Tibial nerve (tissue), 4 donors: ENCODE measurements around the gene TK2. TPM values are rescaled to one million over a fixed set of nuclear protein-coding genes. Genes with fewer than 3 reads are reported as not detected.

Source experiments
- DNase-seq, 2 donors: peaks; one replicate each; pipeline ENCODE4 v3.0.0-alpha.2; 2019; ENCODE audit warnings: low spot score in 2 of 2
- H3K27ac ChIP-seq, 4 donors: fragments of 200-600 bp; sonication (generic) in 3 of 4; one replicate each; pipeline ENCODE4 v1.5.1; 2017 to 2019; ENCODE audit warnings: mild to moderate bottlenecking in 1 of 4
- H3K27me3 ChIP-seq, 2 donors: fragments of 200-600 bp; sonication (generic) in 1 of 2; one replicate each; pipeline versions ENCODE4 v1.5.1 to v1.6.0; 2017 to 2019
- H3K36me3 ChIP-seq, 3 donors: fragments of 200-600 bp; sonication (generic); one replicate each; pipeline ENCODE4 v1.5.1; 2018 to 2019
- H3K4me1 ChIP-seq, 4 donors: fragments of 200-600 bp; sonication (generic) in 3 of 4; one replicate each; pipeline ENCODE4 v1.5.1; 2017 to 2019
- H3K4me3 ChIP-seq, 4 donors: fragments of 200-600 bp; sonication (generic) in 3 of 4; one replicate each; pipeline ENCODE4 v1.5.1; 2017 to 2019; ENCODE audit warnings: mild to moderate bottlenecking in 1 of 4, moderate library complexity in 1 of 4
- H3K9me3 ChIP-seq, 4 donors: fragments of 200-600 bp; sonication (generic) in 3 of 4; one replicate each; pipeline ENCODE4 v1.5.1; 2017 to 2019
- EP300 ChIP-seq, 2 donors: sonication (generic); formaldehyde crosslinking; IDR thresholded peaks; one replicate each; pipeline ENCODE4 v1.6.1; 2017; ENCODE audit warnings: antibody characterized with exemption in 2 of 2, mild to moderate bottlenecking in 1 of 2
- POLR2A ChIP-seq, 2 donors: fragments of 450-650 bp; IDR thresholded peaks; one replicate each; pipeline ENCODE4 v1.6.1; 2017; ENCODE audit warnings: antibody characterized with exemption in 2 of 2, mild to moderate bottlenecking in 2 of 2, moderate library complexity in 2 of 2
- WGBS, 2 donors: methylation state at CpG; one replicate each; pipeline ENCODE4 v1.1.5; 2018; 5-methylcytosine and 5-hydroxymethylcytosine counted together
- total RNA-seq, 4 donors: library from RNA; depleted of rRNA; stranded (reverse); fragments of >200 nt; gene quantifications; one replicate each; pipeline ENCODE4 v1.1.0, GENCODE V29; 2016
- TF ChIP-seq, protein P1 (sequence below), 5 experiments: fragments of 200-600 bp in 3 of 5; fragments of 450-650 bp in 2 of 5; sonication (generic) in 3 of 5; IDR thresholded peaks; one replicate each; pipeline ENCODE4 v1.5.1; 2016 to 2019; ENCODE audit warnings: antibody characterized with exemption in 5 of 5, mild to moderate bottlenecking in 3 of 5, moderate library complexity in 2 of 5

The TK2 gene
- total RNA-seq, 4 donors from 2014 or later, result 42.3 to 81.8 (median 64.7) TPM

DNA sequence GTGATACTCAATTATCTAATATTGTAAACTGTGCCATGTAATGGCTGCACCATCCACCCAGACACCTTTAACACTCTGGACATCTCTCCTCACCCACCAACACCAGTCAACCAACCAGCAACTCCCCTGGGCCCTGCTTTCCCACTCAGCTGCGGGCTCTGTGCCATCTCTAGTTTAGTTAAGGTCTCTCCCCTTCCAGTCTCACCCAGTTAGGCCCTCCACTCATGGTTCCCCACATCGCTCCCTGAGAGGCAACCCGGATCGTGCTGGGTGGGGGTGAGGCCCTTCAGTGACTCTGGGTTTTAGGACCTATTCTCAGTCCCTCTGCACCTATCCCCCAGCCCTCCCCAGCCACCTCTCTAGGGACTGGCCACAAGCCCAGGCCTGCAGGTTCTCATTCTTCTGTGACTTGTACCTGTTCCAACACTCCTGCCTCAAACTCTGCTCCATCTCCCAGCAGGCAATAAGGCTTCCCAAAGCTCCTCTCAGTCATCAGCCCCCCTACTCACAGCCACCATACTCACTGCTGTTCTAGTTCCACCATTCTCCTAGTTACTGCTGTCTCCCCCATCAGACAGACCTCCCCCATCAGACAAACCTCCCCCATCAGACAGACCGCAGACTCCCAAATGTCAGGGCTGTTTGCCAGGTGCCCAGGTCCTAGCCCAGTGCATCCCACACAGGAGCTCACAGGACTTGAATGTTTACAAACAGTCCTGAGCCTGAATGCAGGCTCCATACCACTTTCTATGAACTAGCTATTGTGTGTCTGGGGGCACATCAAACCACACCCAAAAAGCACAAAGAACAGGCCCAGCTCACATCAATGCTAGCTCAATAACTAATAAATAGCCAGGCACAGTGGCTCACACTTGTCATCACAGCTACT, 2.6 kb downstream of the TK2 start:
- Histone ChIP-seq H3K27ac (peak overlapping the region in 2 of 4 donors; percentile 96 to 97), H3K9me3 (no peaks in the 10 kb centered on the region)
- whole genome bisulfite sequencing, 2 donors, result 91% methylated on average over 5 of the region's 5 CpGs

DNA sequence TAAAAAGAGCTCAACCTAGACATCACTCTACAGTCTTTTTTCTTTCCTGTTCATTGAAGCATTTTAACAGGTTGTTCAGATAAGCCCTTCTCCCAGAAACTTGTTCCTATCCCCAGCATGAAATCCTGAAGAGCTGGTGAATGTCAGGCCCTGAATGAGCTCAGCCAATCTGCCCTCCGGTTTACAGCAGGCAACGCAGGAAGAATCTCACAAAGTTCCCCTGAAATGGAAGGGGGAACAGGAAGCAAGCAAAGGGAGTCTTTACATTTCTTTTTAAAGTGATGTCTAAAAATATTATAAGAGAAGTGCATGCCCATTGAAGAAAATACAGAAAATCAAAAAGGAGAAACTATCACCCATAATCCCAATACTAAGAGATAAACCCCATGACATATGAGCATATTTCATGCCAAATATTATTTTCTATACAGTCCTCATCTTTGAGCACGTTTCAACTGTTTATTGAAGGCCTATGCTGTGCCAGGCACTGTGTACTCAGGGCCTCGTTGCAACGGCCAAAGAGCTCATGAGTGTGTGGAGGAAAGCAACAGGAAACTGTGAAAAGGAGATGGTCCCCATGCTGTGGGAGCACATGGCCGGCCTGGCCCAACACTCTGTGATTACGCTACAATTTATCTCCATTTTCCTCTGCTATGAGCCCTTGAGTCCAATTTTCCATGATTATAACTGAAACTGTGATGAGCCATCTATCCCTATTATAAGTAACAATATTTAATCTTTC, 5.7 kb downstream of the TK2 start:
- peak overlapping the region in 1 of 4 donors; percentile 53 for H3K27ac ChIP-seq
- TF ChIP-seq, protein P1, sequence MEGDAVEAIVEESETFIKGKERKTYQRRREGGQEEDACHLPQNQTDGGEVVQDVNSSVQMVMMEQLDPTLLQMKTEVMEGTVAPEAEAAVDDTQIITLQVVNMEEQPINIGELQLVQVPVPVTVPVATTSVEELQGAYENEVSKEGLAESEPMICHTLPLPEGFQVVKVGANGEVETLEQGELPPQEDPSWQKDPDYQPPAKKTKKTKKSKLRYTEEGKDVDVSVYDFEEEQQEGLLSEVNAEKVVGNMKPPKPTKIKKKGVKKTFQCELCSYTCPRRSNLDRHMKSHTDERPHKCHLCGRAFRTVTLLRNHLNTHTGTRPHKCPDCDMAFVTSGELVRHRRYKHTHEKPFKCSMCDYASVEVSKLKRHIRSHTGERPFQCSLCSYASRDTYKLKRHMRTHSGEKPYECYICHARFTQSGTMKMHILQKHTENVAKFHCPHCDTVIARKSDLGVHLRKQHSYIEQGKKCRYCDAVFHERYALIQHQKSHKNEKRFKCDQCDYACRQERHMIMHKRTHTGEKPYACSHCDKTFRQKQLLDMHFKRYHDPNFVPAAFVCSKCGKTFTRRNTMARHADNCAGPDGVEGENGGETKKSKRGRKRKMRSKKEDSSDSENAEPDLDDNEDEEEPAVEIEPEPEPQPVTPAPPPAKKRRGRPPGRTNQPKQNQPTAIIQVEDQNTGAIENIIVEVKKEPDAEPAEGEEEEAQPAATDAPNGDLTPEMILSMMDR (IDR thresholded peaks at IDR 0.05), result no peak
- TF ChIP-seq POLR2A (IDR thresholded peaks at IDR 0.05) (no peak), EP300 (IDR thresholded peaks at IDR 0.05) (no peak)
- 65 to 66% methylated on average over 7 of the region's 7 CpGs for WGBS, 2 donors
- H3K4me1 ChIP-seq, result peaks cover 0 to 30% (median 14%) of the 10 kb centered on the region in 4 donors
- H3K27me3 ChIP-seq, result no peaks in the 10 kb centered on the region
- DNase-seq, result no peak
- H3K4me3 ChIP-seq, result no peak overlapping the region
- peaks cover 0 to 68% (median 0%) of the 10 kb centered on the region in 3 donors for H3K36me3 ChIP-seq
- H3K9me3 ChIP-seq, result no peaks in the 10 kb centered on the region

More for the DNA sequence above, 2.6 kb downstream of the TK2 start:
- Histone ChIP-seq H3K4me1 (peaks cover 0 to 50% (median 28%) of the 10 kb centered on the region in 4 donors), H3K27me3 (no peaks in the 10 kb centered on the region), H3K4me3 (no peak overlapping the region), H3K36me3 (peaks cover 0 to 45% (median 0%) of the 10 kb centered on the region in 3 donors)
- no peak for DNase-seq
- TF ChIP-seq EP300 (IDR thresholded peaks at IDR 0.05) (no peak), POLR2A (IDR thresholded peaks at IDR 0.05) (no peak)
- TF ChIP-seq, protein P1 (IDR thresholded peaks at IDR 0.05), result no peak

DNA sequence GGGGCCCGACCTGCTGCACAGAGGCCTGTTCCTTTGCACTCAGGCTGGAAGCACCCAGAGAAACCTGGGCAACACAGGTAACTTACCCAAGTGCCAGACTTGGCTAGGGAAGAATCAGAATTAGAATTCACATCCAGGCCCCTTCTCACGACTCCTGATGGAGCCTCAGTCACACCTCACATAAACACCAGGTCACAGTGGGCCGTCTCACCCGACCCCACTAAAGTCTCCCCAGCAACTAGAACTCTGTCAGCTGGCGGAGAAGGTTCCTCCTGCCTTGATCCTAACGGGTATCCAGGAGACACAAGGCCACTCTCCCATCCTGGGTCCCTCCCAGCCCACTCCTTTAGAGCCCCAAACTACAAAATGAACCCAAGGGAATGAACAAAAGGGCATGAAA, 6.4 kb downstream of the TK2 start:
- no peaks in the 10 kb centered on the region for H3K27me3 ChIP-seq
- no peak for DNase-seq
- WGBS, 2 donors, result 71 to 82% methylated on average over 6 of the region's 6 CpGs
- peaks cover 0 to 23% (median 10%) of the 10 kb centered on the region in 4 donors for H3K4me1 ChIP-seq
- no peak overlapping the region for H3K4me3 ChIP-seq
- TF ChIP-seq POLR2A (IDR thresholded peaks at IDR 0.05), result no peak
- TF ChIP-seq EP300 (IDR thresholded peaks at IDR 0.05), result no peak
- TF ChIP-seq, protein P1 (IDR thresholded peaks at IDR 0.05), result no peak
- H3K36me3 ChIP-seq, result peaks cover 0 to 74% (median 0%) of the 10 kb centered on the region in 3 donors
- no peaks in the 10 kb centered on the region for H3K9me3 ChIP-seq
- H3K27ac ChIP-seq, result peak overlapping the region in 1 of 4 donors; percentile 9

DNA sequence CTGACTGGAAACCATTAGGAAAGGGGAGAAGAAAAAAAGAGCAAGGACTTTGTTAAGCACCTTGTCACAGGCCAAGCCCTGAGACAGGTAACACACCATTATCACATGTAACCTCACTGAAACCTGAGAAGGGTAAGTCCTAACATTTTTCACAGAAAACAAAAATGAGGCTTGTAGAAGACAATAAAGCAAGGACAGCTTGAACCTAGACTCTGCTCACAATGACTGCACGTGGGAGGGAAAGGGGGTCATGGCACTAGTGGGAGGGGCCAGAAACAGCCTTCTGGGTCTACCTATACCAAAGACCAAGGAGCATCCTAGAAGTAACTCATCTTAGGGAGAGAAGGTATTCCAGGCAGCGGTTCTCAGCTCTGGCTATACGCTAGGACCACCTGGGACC, 7.5 kb downstream of the TK2 start:
- 80 to 89% methylated on average over 3 of the region's 3 CpGs for WGBS, 2 donors
- Histone ChIP-seq H3K27me3 (no peaks in the 10 kb centered on the region), H3K4me3 (no peak overlapping the region), H3K27ac (no peak overlapping the region), H3K9me3 (no peaks in the 10 kb centered on the region), H3K36me3 (peaks cover 0 to 85% (median 0%) of the 10 kb centered on the region in 3 donors), H3K4me1 (peaks cover 0 to 13% (median 3%) of the 10 kb centered on the region in 4 donors)
- TF ChIP-seq POLR2A (IDR thresholded peaks at IDR 0.05) (no peak), EP300 (IDR thresholded peaks at IDR 0.05) (no peak)
- TF ChIP-seq, protein P1 (IDR thresholded peaks at IDR 0.05), result no peak
- DNase-seq, result no peak
